ENCODE results near the gene SRPK2.

GRCh38 chr7:105079348-105079747 lies 309.4 kb downstream of the SRPK2 start:
- TF ChIP-seq CTCF (IDR thresholded peaks at IDR 0.05; ENCODE audit: control extremely low read depth in 1 of 3, insufficient read depth in 1 of 3, low read depth in 1 of 3, low read length in 3 of 3) (no peak), USF2 (IDR thresholded peaks at IDR 0.05; ENCODE audit: low read length) (no peak), KDM1A (IDR thresholded peaks at IDR 0.05; ENCODE audit: borderline replicate concordance, low read length) (no peak), EZH2 (IDR thresholded peaks at IDR 0.05; ENCODE audit: low read depth, low read length, severe bottlenecking) (no peak), SRF (IDR thresholded peaks at IDR 0.05; ENCODE audit: low read depth, low read length) (no peak), EP300 (IDR thresholded peaks at IDR 0.05; ENCODE audit: borderline replicate concordance in 1 of 2, low read depth in 2 of 2, low read length in 2 of 2) (no peak), TAF7 (optimal IDR thresholded peaks at IDR 0.05; ENCODE audit: borderline replicate concordance, low read depth, low read length) (no peak), POLR2A (IDR thresholded peaks at IDR 0.05; ENCODE audit: control extremely low read depth in 1 of 2, low read depth in 2 of 2, low read length in 2 of 2) (no peak), KDM4A (IDR thresholded peaks at IDR 0.05; ENCODE audit: low read depth, low read length, severe bottlenecking) (no peak), MAX (IDR thresholded peaks at IDR 0.05) (no peak)
